Measurements from ENCODE around the gene ATXN7L3. TPM values are rescaled to one million over a fixed set of nuclear protein-coding genes. Genes with fewer than 3 reads are reported as not detected.
"Not testable (repeated sequence)": the region's sequence is repeated elsewhere in the genome, so short reads cannot be mapped to it uniquely, and the experiment has no call there.

The ATXN7L3 gene
- total RNA-seq, 1 donor from 2014 or later: 62.8 TPM

GRCh38 chr17:44155488-44155887, 44.2 kb downstream of the ATXN7L3 start:
- DNase-seq (ENCODE audit: low spot score in 2 of 2): no peak
- Histone ChIP-seq H3K4me1 (no peaks in the 10 kb centered on the region), H3K36me3 (no peaks in the 10 kb centered on the region)

GRCh38 chr17:44152875-44153274, 46.8 kb downstream of the ATXN7L3 start:
- Histone ChIP-seq H3K27ac (no peak overlapping the region), H3K27me3 (no peaks in the 10 kb centered on the region), H3K4me3 (no peak overlapping the region), H3K9me3 (no peaks in the 10 kb centered on the region), H3K36me3 (no peaks in the 10 kb centered on the region), H3K4me1 (no peaks in the 10 kb centered on the region)
- no peak for TF ChIP-seq CTCF (IDR thresholded peaks at IDR 0.05)
- intact Hi-C loops (cut with DNase I): no loop called here
- DNase-seq (ENCODE audit: low spot score in 2 of 2): no peak

More at GRCh38 chr17:44155488-44155887, 44.2 kb downstream of the ATXN7L3 start:
- Histone ChIP-seq H3K27ac (no peak overlapping the region), H3K4me3 (no peak overlapping the region), H3K9me3 (no peaks in the 10 kb centered on the region), H3K27me3 (no peaks in the 10 kb centered on the region)
- TF ChIP-seq CTCF (IDR thresholded peaks at IDR 0.05): no peak
- intact Hi-C loops (cut with DNase I): no loop called here

GRCh38 chr17:44149750-44150329, 49.8 kb downstream of the ATXN7L3 start:
- Histone ChIP-seq H3K36me3 (no peaks in the 10 kb centered on the region), H3K9me3 (no peaks in the 10 kb centered on the region), H3K4me3 (no peak overlapping the region), H3K27me3 (no peaks in the 10 kb centered on the region), H3K27ac (no peak overlapping the region), H3K4me1 (no peaks in the 10 kb centered on the region)
- intact Hi-C loops (cut with DNase I): no loop called here
- TF ChIP-seq CTCF (IDR thresholded peaks at IDR 0.05): no peak
- no peak for DNase-seq (ENCODE audit: low spot score in 2 of 2)

- intact Hi-C loops (cut with DNase I); H3K36me3 ChIP-seq; H3K9me3 ChIP-seq; H3K4me3 ChIP-seq; H3K27me3 ChIP-seq; H3K27ac ChIP-seq; DNase-seq (ENCODE audit: low spot score in 2 of 2); H3K4me1 ChIP-seq: not testable (repeated sequence)
Measured at GRCh38 chr17:44149066-44149465, 50.6 kb downstream of the ATXN7L3 start.

GRCh38 chr17:44147812-44148211, 51.9 kb downstream of the ATXN7L3 start:
- intact Hi-C loops (cut with DNase I): no loop called here
- TF ChIP-seq CTCF (IDR thresholded peaks at IDR 0.05): no peak
- DNase-seq (ENCODE audit: low spot score in 2 of 2): no peak
- no peaks in the 10 kb centered on the region for H3K9me3 ChIP-seq
- H3K4me3 ChIP-seq: no peak overlapping the region
- H3K27me3 ChIP-seq: no peaks in the 10 kb centered on the region
- no peaks in the 10 kb centered on the region for H3K36me3 ChIP-seq
- no peak overlapping the region for H3K27ac ChIP-seq
- H3K4me1 ChIP-seq: no peaks in the 10 kb centered on the region

GRCh38 chr17:44146375-44147346, 53.0 kb downstream of the ATXN7L3 start:
- intact Hi-C loops (cut with DNase I): no loop called here
- no peak for DNase-seq (ENCODE audit: low spot score in 2 of 2)
- no peak overlapping the region for H3K27ac ChIP-seq

More at GRCh38 chr17:44146375-44147346, 53.0 kb downstream of the ATXN7L3 start:
- Histone ChIP-seq H3K4me3 (no peak overlapping the region), H3K9me3 (no peaks in the 10 kb centered on the region), H3K4me1 (peaks cover 0 to 5% of the 10 kb centered on the region in 2 donors), H3K36me3 (no peaks in the 10 kb centered on the region), H3K27me3 (no peaks in the 10 kb centered on the region)
- no peak for TF ChIP-seq CTCF (IDR thresholded peaks at IDR 0.05)

Data from ascending aorta (tissue), 2 donors.